ENCODE data around the gene C9orf78. TPM values are rescaled to one million over a fixed set of nuclear protein-coding genes. Genes with fewer than 3 reads are reported as not detected.
A peak's percentile ranks its signal among the peaks of the same experiment; 100 is the strongest.

Gene C9orf78
- total RNA-seq, 1 donor from 2014 or later = 27.7 TPM

- no peak for ATAC-seq
Observed at GRCh38 chr9:129845373-129845772, 10.3 kb upstream of the C9orf78 start.

DNA sequence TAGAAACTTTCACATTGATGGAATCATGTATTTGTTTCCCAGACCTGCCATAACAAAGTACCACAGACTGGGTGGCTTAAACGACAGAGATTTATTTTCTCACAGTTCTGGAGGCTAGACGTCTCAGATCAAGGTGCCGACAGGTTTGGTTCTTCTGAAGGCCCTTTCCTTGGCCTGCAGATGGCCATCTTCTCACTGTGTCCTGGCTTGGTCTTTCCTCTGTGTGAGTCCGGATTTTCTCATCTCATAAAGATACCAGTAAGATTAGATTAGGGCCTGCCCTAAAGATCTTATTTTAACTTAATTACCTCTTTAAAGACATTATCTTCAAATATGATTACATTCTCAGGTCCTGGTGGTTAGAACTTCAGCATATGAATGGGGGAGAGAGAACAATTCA is 6.0 kb upstream of the C9orf78 start:
- DNase-seq (ENCODE audit: low spot score) = no peak
- ATAC-seq = no peak

More at GRCh38 chr9:129845373-129845772, 10.3 kb upstream of the C9orf78 start:
- no peak for DNase-seq (ENCODE audit: low spot score)

GRCh38 chr9:129840034-129840433 is 5.0 kb upstream of the C9orf78 start:
- DNase-seq (ENCODE audit: low spot score) (no peak), ATAC-seq (no peak)

- ATAC-seq (no peak), DNase-seq (ENCODE audit: low spot score) (no peak)
Observed at GRCh38 chr9:129839324-129840023, 4.4 kb upstream of the C9orf78 start.

GRCh38 chr9:129838707-129839259 is 3.7 kb upstream of the C9orf78 start:
- ATAC-seq = no peak
- DNase-seq (ENCODE audit: low spot score) = no peak

DNA sequence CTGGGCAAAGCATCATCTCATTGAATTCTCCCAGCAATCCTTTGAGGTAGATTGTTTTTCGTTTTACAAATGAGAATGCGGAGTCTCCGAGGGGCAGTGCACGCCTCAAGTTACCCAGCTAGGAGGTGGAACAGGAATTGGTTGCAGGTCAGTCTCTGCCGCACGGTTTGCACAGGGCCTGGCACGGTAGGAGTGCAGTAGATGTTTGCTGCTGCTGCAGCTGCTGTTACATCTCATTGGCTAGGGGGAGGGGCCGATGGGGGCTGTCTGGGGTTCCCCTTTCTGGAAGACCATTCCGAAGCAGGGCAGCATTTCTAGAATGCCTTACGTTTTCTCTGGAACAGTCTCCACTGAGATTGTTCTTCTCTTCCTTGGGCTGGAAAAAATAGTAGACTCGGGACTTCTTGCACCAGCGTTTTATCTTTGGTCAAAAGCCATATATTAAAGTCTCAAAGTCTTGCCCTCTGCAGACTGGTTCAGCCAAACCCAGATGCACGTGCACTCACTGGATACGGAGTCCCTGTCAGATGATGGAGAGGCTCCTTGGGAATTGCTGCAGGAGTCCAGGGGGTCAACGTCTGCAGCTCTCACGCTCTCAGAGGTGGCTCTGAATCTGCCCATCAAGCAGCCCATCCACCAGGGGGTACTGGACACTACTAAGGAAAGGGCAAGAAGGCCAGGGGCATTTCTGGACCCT is 1.4 kb upstream of the C9orf78 start:
- ATAC-seq (no peak), DNase-seq (ENCODE audit: low spot score) (no peak)

DNA sequence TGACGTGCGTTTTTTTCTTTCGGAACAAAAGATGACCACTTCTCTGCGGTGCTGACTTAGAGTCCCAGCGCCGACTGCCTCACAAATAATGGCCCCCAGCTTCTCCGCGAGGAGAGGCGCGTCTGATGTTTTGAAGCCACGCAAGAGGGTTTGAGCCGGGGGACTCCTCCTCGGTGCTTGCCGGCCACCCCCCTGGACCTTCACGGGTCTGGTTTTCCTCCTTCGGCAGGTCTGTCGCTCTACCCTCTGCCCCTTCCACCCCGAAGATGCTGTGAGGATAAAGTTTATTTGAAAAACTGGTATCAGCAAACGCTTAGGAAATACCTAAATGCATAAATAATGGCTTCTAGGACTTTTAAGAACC is 767 bp upstream of the C9orf78 start:
- ATAC-seq = no peak

GRCh38 chr9:129834489-129835127 is 467 bp downstream of the C9orf78 start:
- DNase-seq (ENCODE audit: low spot score) (no peak), ATAC-seq (peak; percentile 62)

More for the DNA sequence above, 767 bp upstream of the C9orf78 start:
- DNase-seq (ENCODE audit: low spot score) = no peak

DNA sequence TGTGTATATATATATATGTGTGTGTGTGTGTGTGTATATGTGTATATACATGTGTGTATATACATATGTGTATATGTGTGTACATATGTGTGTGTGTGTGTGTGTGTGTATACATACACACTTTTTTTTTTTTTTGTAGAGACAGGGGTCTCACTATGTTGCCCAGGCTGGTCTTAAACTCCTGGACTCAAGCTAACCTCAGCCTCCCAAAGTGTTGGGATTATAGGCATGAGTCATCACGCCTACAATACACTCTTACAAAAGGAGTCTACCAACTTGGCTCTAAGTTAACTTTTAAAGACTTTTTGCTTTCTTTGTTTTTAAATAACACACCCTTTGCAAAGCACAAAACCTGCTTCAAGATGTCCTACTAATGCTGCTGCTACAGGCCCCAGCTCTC is 2.1 kb downstream of the C9orf78 start:
- ATAC-seq (no peak), DNase-seq (ENCODE audit: low spot score) (no peak)

DNA sequence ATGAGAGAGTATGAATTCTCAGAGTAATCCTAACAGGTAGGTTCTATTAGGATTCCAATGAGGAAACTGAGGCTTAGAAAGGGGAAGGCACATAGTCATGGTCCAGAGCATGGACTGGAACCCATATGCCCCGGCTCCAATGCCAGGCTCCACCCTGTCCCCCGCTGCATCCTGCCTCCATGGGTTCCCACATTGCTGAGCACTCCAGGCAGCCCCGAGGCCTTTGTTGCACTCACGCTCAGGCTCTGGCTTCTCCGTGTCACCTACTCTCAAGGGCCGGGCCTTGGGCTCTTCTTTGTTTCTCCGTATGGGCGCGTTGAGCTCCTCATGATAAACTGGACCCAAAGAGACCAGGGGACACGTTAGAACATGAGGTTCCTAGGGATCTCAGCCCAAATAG is 6.1 kb downstream of the C9orf78 start:
- no peak for ATAC-seq
- no peak for DNase-seq (ENCODE audit: low spot score)

DNA sequence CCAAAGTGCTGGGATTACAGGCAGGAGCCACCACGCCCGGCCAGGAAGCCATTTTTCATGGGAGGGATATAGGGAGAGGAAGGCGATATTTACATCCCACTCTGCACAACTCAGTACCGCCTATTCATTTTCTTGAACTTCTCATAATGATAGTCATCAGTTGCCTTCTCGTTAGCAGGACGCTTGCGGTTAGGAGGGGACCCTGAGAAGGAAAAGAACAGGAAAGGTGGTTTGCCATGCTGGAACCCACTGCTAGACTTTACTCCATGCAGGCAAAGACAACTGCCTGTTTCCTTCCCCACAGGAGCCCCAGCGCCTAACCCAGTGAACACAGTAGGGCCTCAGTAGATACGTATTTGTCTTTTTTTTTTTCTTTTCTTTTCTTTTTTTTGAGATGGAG is 7.0 kb downstream of the C9orf78 start:
- ATAC-seq = no peak
- no peak for DNase-seq (ENCODE audit: low spot score)

- ATAC-seq (no peak), DNase-seq (ENCODE audit: low spot score) (no peak)
Observed at GRCh38 chr9:129826759-129827158, 8.3 kb downstream of the C9orf78 start.

GRCh38 chr9:129826344-129826743 is 8.7 kb downstream of the C9orf78 start:
- ATAC-seq = no peak
- DNase-seq (ENCODE audit: low spot score) = no peak

DNA sequence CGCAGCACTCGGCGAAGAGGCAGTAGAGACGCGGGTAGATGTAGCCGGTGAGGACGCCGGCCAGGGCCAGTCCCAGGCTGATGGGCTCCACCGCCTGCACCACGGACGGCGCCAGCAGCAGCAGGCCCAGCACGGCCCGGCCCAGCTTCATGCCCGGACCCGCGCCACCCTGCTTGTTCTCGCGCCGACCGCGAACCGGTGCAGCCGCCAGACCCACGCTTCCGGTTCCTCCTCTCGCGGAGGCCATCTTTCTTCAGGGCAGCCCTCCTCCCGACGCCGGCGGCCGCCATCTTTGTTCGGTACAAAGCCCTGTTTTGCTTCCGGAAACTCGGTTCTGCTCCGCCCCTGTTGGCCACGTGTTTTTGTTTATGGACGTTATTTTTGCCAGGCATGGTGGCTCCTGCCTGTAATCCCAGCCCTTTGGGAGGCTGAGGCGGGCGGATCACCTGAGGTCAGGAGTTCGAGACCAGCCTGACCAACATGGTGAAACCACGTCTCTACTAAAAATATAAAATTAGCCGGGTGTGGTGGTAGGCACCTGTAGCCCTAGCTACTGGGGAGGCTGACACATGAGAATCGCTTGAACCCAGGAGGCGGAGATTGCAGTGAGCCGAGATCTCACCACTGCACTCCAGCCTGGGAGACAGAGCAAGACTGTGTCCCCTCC is 11.0 kb downstream of the C9orf78 start, which contains the start of gene TOR1A:
Gene TOR1A (minus strand): TSS at position 202 of the 667 bp plus-strand sequence. CDS start 51 bp downstream, at position 151.
- peak; percentile 97 for ATAC-seq
- peak; percentile 95 for DNase-seq (ENCODE audit: low spot score)

DNA sequence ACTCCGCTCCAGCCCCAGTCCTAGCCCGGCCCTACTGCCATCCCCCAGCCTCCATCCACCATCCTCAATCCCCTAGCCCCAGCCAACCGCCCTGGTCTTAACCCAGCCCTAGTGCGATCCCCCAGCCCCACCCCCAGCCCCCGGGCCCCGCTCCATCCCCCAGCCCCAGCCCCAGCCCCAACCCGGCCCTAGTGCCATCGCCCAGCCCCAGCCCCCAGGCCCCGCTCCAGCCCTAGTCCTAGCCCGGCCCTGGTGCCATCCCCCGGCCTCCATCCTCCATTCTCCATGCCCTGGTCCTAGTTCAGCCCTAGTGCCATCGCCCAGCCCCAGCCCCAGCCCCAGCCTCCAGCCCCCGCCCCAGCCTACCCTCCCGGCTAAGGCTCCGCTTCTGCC is 11.5 kb downstream of the C9orf78 start:
- ATAC-seq = peak; percentile 51
- DNase-seq (ENCODE audit: low spot score) = no peak

- DNase-seq (ENCODE audit: low spot score) (no peak), ATAC-seq (peak; percentile 28)
Observed at GRCh38 chr9:129822898-129823541, 12.1 kb downstream of the C9orf78 start.

DNA sequence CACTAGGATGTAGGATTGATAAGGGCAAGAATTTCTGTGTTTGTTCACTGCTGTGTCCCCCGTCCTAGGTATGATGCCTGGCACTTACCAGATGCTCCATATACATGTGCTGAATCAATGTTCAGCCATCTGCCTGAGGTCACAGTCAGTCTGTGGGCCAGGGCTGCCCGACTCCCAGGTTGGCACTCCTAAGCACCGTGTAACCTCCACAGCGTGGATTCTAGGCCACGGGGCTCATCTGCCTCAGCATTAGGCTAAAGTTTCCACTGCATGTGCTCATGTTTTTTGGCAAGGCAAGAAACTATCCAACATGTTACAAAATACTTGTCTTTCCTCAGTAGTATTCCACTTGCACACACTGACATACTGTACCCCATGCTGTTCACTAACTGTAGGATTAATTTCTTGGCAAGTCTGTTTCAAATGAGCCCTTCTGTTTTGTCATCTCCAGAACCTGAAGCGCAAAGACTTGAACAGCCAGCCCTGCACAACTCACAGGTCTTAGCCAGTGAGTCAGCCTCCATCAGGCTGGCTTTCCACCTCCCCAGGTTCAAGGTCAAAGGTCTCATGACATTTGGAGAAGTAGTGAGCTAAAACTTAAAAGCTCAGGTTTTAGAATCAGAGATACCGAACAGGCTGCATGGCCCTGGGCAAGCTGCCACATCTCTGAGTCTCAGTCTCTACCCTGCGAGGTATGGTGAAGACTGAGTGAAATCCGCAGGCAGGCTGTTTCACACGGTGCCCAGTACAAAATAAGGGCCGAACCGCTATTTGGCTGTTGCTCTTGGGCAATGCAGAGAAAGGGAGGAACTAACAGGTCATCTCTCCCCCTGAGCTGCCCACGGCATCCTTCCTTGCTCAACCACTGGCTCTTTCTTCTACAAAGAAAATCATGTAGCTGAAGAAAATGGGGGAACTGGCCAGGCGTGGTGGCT is 18.3 kb downstream of the C9orf78 start:
- no peak for DNase-seq (ENCODE audit: low spot score)
- no peak for ATAC-seq

GRCh38 chr9:129815278-129815677 is 19.8 kb downstream of the C9orf78 start:
- DNase-seq (ENCODE audit: low spot score) (no peak), ATAC-seq (no peak)

- DNase-seq (ENCODE audit: low spot score) (no peak), ATAC-seq (no peak)
Observed at GRCh38 chr9:129814432-129815223, 20.4 kb downstream of the C9orf78 start.
